Esophagus squamous epithelium (tissue), 4 donors: ENCODE results near the gene NHERF2.

Experiments used
- CTCF ChIP-seq, 6 experiments: fragments of 450-650 bp in 4 of 6; fragments of 200-600 bp in 2 of 6; sonication (generic) in 2 of 6; IDR thresholded peaks; one replicate each; pipeline ENCODE4 v1.5.1; 2016 to 2019; ENCODE audit warnings: antibody characterized with exemption in 6 of 6, mild to moderate bottlenecking in 4 of 6, moderate library complexity in 4 of 6
- POLR2A ChIP-seq, 4 donors: fragments of 450-650 bp; IDR thresholded peaks; one replicate each; pipeline ENCODE4 v1.6.1; 2017; ENCODE audit warnings: antibody characterized with exemption in 4 of 4, mild to moderate bottlenecking in 4 of 4, moderate library complexity in 3 of 4

GRCh38 chr16:2046893-2047329, 20.2 kb downstream of the NHERF2 start:
- TF ChIP-seq CTCF (IDR thresholded peaks at IDR 0.05): no peak
- TF ChIP-seq POLR2A (IDR thresholded peaks at IDR 0.05): no peak
